SU-DHL-6 (cell line): ENCODE data around the gene ADPRH.

Experiments
- CTCF ChIP-seq: fragments of 200-600 bp; sonication (generic); IDR thresholded peaks from one replicate; pipeline ENCODE4 v1.5.1; 2017; ENCODE audit warnings: antibody characterized with exemption, mild to moderate bottlenecking, low read length, moderate library complexity; ENCODE audit not compliant: insufficient read depth, poor library complexity, severe bottlenecking
- EZH2phosphoT487 ChIP-seq: fragments of 200-600 bp; sonication (generic), shearing (Covaris generic); conservative IDR thresholded peaks from 2 replicates; pipeline ENCODE4 v1.6.1; 2018; ENCODE audit warnings: mild to moderate bottlenecking, antibody characterized with exemption, low read length, moderate library complexity, mixed read lengths

- TF ChIP-seq CTCF (no peak), EZH2phosphoT487 (no peak)
Measured at GRCh38 chr3:119608405-119609000, 29.2 kb downstream of the ADPRH start.
